ENCODE data around the gene DNAH2. TPM values are rescaled to one million over a fixed set of nuclear protein-coding genes. Genes with fewer than 3 reads are reported as not detected.

The DNAH2 gene
- total and polyA plus RNA-seq, 2 of the 13 experiments (the other 11 are each of a cell fraction or from before 2014, with no cell fraction given), result not detected

DNA sequence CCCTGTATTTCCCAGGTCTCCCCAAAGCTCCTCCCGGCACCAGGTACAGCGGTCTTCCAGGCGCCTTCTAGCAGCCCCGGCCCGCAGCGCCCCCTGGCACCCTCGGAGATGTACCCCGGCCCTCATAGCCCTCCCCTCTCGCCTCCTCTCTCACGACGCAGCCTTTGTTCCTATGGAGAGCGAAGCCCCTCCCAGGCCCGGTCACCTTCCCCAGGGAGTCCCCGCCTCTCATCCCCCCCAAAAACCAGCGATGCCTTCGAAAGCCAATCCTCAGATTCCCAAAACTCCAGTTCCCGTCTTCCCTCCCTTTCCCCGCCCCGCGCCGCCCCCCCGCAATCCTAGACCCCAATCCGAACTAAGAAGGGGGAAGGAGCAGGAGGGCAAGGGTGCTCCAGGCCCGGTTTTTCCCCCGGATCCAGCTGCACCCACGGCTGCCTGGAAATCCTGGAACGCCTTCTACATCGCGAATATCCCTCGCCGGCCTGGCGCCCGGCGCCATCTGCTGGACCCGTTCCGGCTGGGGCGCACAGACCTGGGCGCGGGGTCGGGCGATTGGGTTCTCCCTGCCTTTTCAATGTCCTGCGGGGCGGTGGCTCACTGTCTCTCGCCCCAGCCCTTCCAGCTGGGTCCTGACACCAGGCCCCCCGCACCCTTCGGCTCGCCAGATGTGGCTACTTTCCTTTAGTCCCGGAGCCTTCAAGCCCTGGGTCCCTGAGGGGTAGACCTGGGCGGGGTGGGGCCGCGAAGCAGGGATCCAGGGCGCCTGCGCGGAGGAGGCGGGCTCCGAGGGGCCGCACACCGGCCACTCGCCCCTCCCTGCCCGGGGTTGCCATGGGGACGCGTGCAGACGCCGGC lies at the start of gene DNAH2 (continued):
- TF ChIP-seq, protein P1, sequence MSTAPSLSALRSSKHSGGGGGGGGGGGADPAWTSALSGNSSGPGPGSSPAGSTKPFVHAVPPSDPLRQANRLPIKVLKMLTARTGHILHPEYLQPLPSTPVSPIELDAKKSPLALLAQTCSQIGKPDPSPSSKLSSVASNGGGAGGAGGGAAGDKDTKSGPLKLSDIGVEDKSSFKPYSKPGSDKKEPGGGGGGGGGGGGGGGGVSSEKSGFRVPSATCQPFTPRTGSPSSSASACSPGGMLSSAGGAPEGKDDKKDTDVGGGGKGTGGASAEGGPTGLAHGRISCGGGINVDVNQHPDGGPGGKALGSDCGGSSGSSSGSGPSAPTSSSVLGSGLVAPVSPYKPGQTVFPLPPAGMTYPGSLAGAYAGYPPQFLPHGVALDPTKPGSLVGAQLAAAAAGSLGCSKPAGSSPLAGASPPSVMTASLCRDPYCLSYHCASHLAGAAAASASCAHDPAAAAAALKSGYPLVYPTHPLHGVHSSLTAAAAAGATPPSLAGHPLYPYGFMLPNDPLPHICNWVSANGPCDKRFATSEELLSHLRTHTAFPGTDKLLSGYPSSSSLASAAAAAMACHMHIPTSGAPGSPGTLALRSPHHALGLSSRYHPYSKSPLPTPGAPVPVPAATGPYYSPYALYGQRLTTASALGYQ (CRISPR knock-in tag; IDR thresholded peaks at IDR 0.05), result 0 out of 2 replicates have a peak, but pooled peaks have one; percentile 19
- TF ChIP-seq, protein P2, sequence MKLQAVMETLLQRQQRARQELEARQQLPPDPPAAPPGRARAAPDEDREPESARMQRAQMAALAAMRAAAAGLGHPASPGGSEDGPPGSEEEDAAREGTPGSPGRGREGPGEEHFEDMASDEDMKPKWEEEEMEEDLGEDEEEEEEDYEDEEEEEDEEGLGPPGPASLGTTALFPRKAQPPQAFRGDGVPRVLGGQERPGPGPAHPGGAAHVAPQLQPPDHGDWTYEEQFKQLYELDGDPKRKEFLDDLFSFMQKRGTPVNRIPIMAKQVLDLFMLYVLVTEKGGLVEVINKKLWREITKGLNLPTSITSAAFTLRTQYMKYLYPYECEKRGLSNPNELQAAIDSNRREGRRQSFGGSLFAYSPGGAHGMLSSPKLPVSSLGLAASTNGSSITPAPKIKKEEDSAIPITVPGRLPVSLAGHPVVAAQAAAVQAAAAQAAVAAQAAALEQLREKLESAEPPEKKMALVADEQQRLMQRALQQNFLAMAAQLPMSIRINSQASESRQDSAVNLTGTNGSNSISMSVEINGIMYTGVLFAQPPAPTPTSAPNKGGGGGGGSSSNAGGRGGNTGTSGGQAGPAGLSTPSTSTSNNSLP (IDR thresholded peaks at IDR 0.05; ENCODE audit: low read depth, low read length), result no peak
- TF ChIP-seq ZNF274 (CRISPR knock-in tag; IDR thresholded peaks at IDR 0.05) (peak; percentile 51; the same call in 1 of the 2 replicates), ZNF256 (CRISPR knock-in tag; conservative IDR thresholded peaks at IDR 0.05) (no peak), HIVEP1 (CRISPR knock-in tag; IDR thresholded peaks at IDR 0.05) (peak; percentile 80), ZNF788 (CRISPR knock-in tag; IDR thresholded peaks at IDR 0.05; ENCODE audit: borderline replicate concordance) (peak; percentile 57; the same call in 1 of the 2 replicates), STAG1 (CRISPR knock-in tag; IDR thresholded peaks at IDR 0.05) (peak; percentile 71), ZNF547 (CRISPR knock-in tag; IDR thresholded peaks at IDR 0.05) (0 out of 2 replicates have a peak, but pooled peaks have one; percentile 68), XRCC5 (optimal IDR thresholded peaks at IDR 0.05; ENCODE audit: low read length) (peak; percentile 76), BHLHE40 (IDR thresholded peaks at IDR 0.05; ENCODE audit: low read length) (0 out of 2 replicates have a peak, but pooled peaks have one; percentile 38), CBX2 (IDR thresholded peaks at IDR 0.05; ENCODE audit: low read depth, low read length) (no peak), CBX2 (CRISPR knock-in tag; IDR thresholded peaks at IDR 0.05; ENCODE audit: low read depth) (no peak)
- TF ChIP-seq, protein P3, sequence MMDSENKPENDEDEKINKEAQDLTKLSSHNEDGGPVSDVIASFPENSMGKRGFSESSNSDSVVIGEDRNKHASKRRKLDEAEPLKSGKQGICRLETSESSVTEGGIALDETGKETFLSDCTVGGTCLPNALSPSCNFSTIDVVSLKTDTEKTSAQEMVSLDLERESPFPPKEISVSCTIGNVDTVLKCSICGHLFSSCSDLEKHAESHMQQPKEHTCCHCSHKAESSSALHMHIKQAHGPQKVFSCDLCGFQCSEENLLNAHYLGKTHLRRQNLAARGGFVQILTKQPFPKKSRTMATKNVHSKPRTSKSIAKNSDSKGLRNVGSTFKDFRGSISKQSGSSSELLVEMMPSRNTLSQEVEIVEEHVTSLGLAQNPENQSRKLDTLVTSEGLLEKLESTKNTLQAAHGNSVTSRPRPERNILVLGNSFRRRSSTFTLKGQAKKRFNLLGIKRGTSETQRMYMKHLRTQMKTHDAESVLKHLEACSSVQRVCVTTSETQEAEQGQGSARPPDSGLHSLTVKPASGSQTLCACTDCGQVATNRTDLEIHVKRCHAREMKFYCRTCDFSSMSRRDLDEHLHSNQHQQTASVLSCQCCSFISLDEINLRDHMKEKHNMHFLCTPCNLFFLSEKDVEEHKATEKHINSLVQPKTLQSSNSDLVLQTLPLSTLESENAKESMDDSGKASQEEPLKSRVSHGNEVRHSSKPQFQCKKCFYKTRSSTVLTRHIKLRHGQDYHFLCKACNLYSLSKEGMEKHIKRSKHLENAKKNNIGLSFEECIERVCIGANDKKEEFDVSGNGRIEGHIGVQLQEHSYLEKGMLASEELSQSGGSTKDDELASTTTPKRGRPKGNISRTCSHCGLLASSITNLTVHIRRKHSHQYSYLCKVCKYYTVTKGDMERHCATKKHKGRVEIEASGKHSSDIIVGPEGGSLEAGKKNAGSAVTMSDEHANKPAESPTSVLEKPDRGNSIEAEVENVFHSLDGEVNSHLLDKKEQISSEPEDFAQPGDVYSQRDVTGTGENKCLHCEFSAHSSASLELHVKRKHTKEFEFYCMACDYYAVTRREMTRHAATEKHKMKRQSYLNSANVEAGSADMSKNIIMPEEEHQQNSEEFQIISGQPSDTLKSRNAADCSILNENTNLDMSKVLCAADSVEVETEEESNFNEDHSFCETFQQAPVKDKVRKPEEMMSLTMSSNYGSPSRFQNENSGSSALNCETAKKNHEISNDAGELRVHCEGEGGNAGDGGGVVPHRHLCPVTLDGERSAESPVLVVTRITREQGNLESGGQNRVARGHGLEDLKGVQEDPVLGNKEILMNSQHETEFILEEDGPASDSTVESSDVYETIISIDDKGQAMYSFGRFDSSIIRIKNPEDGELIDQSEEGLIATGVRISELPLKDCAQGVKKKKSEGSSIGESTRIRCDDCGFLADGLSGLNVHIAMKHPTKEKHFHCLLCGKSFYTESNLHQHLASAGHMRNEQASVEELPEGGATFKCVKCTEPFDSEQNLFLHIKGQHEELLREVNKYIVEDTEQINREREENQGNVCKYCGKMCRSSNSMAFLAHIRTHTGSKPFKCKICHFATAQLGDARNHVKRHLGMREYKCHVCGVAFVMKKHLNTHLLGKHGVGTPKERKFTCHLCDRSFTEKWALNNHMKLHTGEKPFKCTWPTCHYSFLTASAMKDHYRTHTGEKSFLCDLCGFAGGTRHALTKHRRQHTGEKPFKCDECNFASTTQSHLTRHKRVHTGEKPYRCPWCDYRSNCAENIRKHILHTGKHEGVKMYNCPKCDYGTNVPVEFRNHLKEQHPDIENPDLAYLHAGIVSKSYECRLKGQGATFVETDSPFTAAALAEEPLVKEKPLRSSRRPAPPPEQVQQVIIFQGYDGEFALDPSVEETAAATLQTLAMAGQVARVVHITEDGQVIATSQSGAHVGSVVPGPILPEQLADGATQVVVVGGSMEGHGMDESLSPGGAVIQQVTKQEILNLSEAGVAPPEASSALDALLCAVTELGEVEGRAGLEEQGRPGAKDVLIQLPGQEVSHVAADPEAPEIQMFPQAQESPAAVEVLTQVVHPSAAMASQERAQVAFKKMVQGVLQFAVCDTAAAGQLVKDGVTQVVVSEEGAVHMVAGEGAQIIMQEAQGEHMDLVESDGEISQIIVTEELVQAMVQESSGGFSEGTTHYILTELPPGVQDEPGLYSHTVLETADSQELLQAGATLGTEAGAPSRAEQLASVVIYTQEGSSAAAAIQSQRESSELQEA (CRISPR knock-in tag; IDR thresholded peaks at IDR 0.05; ENCODE audit: not compliant biosample characterization), result peak; percentile 62
- TF ChIP-seq, protein P4, sequence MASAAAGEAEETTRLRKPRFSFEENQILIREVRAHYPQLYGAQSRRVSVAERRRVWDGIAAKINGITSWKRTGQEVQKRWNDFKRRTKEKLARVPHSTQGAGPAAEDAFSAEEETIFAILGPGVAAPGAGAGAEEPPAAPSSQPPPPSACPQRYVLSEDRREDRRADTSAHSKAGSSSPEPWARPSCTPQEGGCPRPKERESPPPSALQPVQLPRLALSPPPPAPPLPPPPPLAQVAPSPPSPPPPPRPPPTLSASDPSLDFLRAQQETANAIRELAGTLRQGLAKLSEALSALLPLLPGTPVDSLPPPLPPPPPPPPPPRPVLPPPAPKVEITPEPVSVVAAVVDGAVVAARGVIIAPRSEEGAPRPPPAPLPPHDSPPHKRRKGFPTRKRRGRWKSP (CRISPR knock-in tag; IDR thresholded peaks at IDR 0.05), result 0 out of 2 replicates have a peak, but pooled peaks have one; percentile 45
